ENCODE data around the gene SCN4B. TPM values are rescaled to one million over a fixed set of nuclear protein-coding genes. Genes with fewer than 3 reads are reported as not detected.

SCN4B gene
- total and polyA plus RNA-seq, 9 donors: 2.4 to 5.1 (median 4.0) TPM

DNA sequence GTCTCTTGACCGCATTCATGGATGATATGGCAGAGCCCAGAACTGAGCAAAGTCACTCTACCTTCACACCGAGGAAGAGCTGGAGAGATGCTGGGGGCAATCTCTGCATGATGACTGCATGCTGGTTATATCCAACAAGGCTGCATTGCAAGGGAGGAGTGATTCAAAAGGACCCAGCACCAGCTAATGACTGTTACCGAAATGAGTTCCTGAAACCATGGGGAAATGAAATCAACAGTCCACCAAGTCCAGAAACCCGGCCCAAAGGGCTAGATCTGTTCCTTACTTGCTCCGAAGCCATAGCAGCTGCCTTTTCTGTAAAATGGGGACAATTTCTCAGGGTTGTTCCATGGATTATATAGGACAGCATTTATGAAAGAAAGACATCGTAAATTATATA is 64.7 kb downstream of the SCN4B start:
- WGBS (ENCODE audit: insufficient coverage): 85% methylated on average over 2 of the region's 6 CpGs
- H3K4me3 ChIP-seq (ENCODE audit: low read length): no peak overlapping the region
- H3K4me1 ChIP-seq (ENCODE audit: control insufficient read depth, insufficient read depth, low read length): peaks cover 15% of the 10 kb centered on the region
- no peaks in the 10 kb centered on the region for H3K9me3 ChIP-seq (replicated peaks; ENCODE audit: control insufficient read depth, low read depth, low read length)
- H3K36me3 ChIP-seq (ENCODE audit: control insufficient read depth, insufficient read depth, low read length): no peaks in the 10 kb centered on the region
- H3K27me3 ChIP-seq (ENCODE audit: control insufficient read depth, insufficient read depth, low read length): peaks cover 21% of the 10 kb centered on the region
- H3K27ac ChIP-seq (ENCODE audit: low read length): peak overlapping the region; percentile 35
- peak; percentile 22 for DNase-seq

- DNase-seq: peak; percentile 61
- 47% methylated on average over 3 of the region's 5 CpGs for WGBS (ENCODE audit: insufficient coverage)
Observed at GRCh38 chr11:118086913-118087768, 65.5 kb downstream of the SCN4B start, which contains the start of gene SMIM35. Gene SMIM35 (minus strand): TSS chr11:118086963. CDS start chr11:118086757, 206 bp downstream.

DNA sequence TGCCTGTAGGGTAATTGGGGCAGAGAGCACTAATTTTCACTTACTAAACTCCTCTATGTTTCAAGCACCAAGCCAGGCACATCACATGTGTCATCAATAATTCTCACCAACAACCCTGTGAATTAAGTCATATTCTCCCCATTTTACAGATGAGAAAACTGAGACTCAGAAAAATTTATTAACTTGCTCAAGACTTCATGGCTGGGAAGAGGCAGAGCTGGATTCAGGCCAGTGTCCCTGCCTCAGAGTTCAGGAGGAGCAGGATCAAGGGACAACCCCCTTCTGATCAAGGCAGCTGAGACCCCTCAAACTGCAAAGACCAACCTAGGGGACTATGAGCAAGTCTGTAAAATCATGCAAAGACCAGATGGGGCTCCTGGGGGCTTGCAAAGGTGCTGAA is 68.0 kb downstream of the SCN4B start:
- Histone ChIP-seq H3K27me3 (ENCODE audit: control insufficient read depth, insufficient read depth, low read length) (peaks cover 22% of the 10 kb centered on the region), H3K4me1 (ENCODE audit: control insufficient read depth, insufficient read depth, low read length) (peaks cover 15% of the 10 kb centered on the region), H3K27ac (ENCODE audit: low read length) (peak overlapping the region; percentile 29), H3K9me3 (replicated peaks; ENCODE audit: control insufficient read depth, low read depth, low read length) (no peaks in the 10 kb centered on the region), H3K4me3 (ENCODE audit: low read length) (no peak overlapping the region), H3K36me3 (ENCODE audit: control insufficient read depth, insufficient read depth, low read length) (no peaks in the 10 kb centered on the region)
- no peak for DNase-seq

More at GRCh38 chr11:118086913-118087768, 65.5 kb downstream of the SCN4B start, which contains the start of gene SMIM35:
- Histone ChIP-seq H3K4me3 (ENCODE audit: low read length) (no peak within 1 kb of the TSS), H3K4me1 (ENCODE audit: control insufficient read depth, insufficient read depth, low read length) (peaks cover 15% of the 10 kb centered on the region), H3K9me3 (replicated peaks; ENCODE audit: control insufficient read depth, low read depth, low read length) (no peaks in the 10 kb centered on the region), H3K36me3 (ENCODE audit: control insufficient read depth, insufficient read depth, low read length) (no peaks in the 10 kb centered on the region), H3K27me3 (ENCODE audit: control insufficient read depth, insufficient read depth, low read length) (peaks cover 19% of the 10 kb centered on the region), H3K27ac (ENCODE audit: low read length) (peak within 1 kb of the TSS; percentile 13)

DNA sequence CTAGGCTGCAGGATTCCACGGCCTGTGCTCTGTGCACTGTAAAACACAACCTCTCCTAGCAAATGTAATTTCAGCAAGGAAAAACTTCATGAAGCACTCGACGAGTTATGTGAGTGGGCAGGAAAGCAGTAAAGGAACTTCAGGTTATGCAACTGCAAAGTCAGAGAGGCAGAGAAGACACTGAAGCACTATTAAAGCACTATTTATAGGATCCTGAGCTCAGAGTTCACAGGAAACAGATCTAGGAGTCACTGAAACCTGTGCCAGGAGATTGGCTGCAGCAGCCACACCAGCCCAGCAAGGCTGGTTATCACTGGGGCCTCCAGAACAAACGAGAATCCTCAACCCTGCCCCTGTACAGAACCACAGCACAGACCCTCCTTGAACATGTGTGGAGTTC is 68.4 kb downstream of the SCN4B start:
- Histone ChIP-seq H3K27ac (ENCODE audit: low read length) (peak overlapping the region; percentile 29), H3K4me3 (ENCODE audit: low read length) (no peak overlapping the region), H3K4me1 (ENCODE audit: control insufficient read depth, insufficient read depth, low read length) (peaks cover 15% of the 10 kb centered on the region), H3K36me3 (ENCODE audit: control insufficient read depth, insufficient read depth, low read length) (no peaks in the 10 kb centered on the region), H3K9me3 (replicated peaks; ENCODE audit: control insufficient read depth, low read depth, low read length) (no peaks in the 10 kb centered on the region), H3K27me3 (ENCODE audit: control insufficient read depth, insufficient read depth, low read length) (peaks cover 26% of the 10 kb centered on the region)
- DNase-seq: peak; percentile 61
- no CpG with 5 or more reads among the region's 4 CpGs for WGBS (ENCODE audit: insufficient coverage)

Other genes starting within 250 kb of the SCN4B start
- 0.09 TPM for gene TMPRSS13, start 223.4 kb downstream of the SCN4B start, total RNA-seq
- gene TMPRSS13, start 223.4 kb downstream of the SCN4B start, polyA plus RNA-seq (ENCODE audit: insufficient read depth in 1 of 8, insufficient read length in 8 of 8, low replicate concordance in 1 of 8): 1 to 10 TPM in 1 of 8 donors, under 1 TPM in 7; 0.05 to 1.1 (median 0.11) TPM
- gene IL10RA, start 166.4 kb downstream of the SCN4B start, total RNA-seq: 4.8 TPM
- gene IL10RA, start 166.4 kb downstream of the SCN4B start, polyA plus RNA-seq (ENCODE audit: insufficient read depth in 1 of 8, insufficient read length in 8 of 8, low replicate concordance in 1 of 8): 1 to 10 TPM; 2.9 to 7.8 (median 4.2) TPM
- gene TMPRSS4, start 75.7 kb downstream of the SCN4B start, total RNA-seq: not detected
- gene TMPRSS4, start 75.7 kb downstream of the SCN4B start, polyA plus RNA-seq (ENCODE audit: insufficient read depth in 1 of 8, insufficient read length in 8 of 8, low replicate concordance in 1 of 8): 1 to 10 TPM in 2 of 8 donors, under 1 TPM in 6; 0.07 to 5.2 (median 0.25) TPM
- gene SMIM35, start 65.9 kb downstream of the SCN4B start, total RNA-seq: under 0.01 TPM
- gene SMIM35, start 65.9 kb downstream of the SCN4B start, polyA plus RNA-seq (ENCODE audit: insufficient read depth in 1 of 8, insufficient read length in 8 of 8, low replicate concordance in 1 of 8): under 1 TPM; 0.04 to 0.47 (median 0.11) TPM
- 4.2 TPM for gene SCN2B, start 23.8 kb upstream of the SCN4B start, total RNA-seq
- gene SCN2B, start 23.8 kb upstream of the SCN4B start, polyA plus RNA-seq (ENCODE audit: insufficient read depth in 1 of 8, insufficient read length in 8 of 8, low replicate concordance in 1 of 8): 1 to 10 TPM; 2.1 to 5.4 (median 4.4) TPM
- 2.5 TPM for gene JAML, start 72.2 kb upstream of the SCN4B start, total RNA-seq
- gene JAML, start 72.2 kb upstream of the SCN4B start, polyA plus RNA-seq (ENCODE audit: insufficient read depth in 1 of 8, insufficient read length in 8 of 8, low replicate concordance in 1 of 8): 1 to 10 TPM; 1.2 to 5.3 (median 2.2) TPM
- gene MPZL3, start 99.5 kb upstream of the SCN4B start, total RNA-seq: 0.53 TPM
- gene MPZL3, start 99.5 kb upstream of the SCN4B start, polyA plus RNA-seq (ENCODE audit: insufficient read depth in 1 of 8, insufficient read length in 8 of 8, low replicate concordance in 1 of 8): 1 to 10 TPM in 2 of 8 donors, under 1 TPM in 6; 0.41 to 1.7 (median 0.77) TPM
- gene MPZL2, start 111.5 kb upstream of the SCN4B start, total RNA-seq: 0.40 TPM
- gene MPZL2, start 111.5 kb upstream of the SCN4B start, polyA plus RNA-seq (ENCODE audit: insufficient read depth in 1 of 8, insufficient read length in 8 of 8, low replicate concordance in 1 of 8): 1 to 10 TPM in 3 of 8 donors, under 1 TPM in 5; 0.54 to 6.9 (median 0.93) TPM
- gene CD3E, start 151.9 kb upstream of the SCN4B start, total RNA-seq: 0.13 TPM
- under 1 TPM; 0.25 to 0.64 (median 0.35) TPM for gene CD3E, start 151.9 kb upstream of the SCN4B start, polyA plus RNA-seq (ENCODE audit: insufficient read depth in 1 of 8, insufficient read length in 8 of 8, low replicate concordance in 1 of 8)
- gene CD3D, start 189.9 kb upstream of the SCN4B start, total RNA-seq: 0.18 TPM
- gene CD3D, start 189.9 kb upstream of the SCN4B start, polyA plus RNA-seq (ENCODE audit: insufficient read depth in 1 of 8, insufficient read length in 8 of 8, low replicate concordance in 1 of 8): under 1 TPM in 4 of 8 donors, not detected in 4; 0.29 to 0.74 (median 0.41) TPM
- 0.13 TPM for gene CD3G, start 191.5 kb upstream of the SCN4B start, total RNA-seq
- gene CD3G, start 191.5 kb upstream of the SCN4B start, polyA plus RNA-seq (ENCODE audit: insufficient read depth in 1 of 8, insufficient read length in 8 of 8, low replicate concordance in 1 of 8): under 1 TPM in 7 of 8 donors, not detected in 1; 0.04 to 0.37 (median 0.13) TPM
- 27.3 TPM for gene UBE4A, start 206.8 kb upstream of the SCN4B start, total RNA-seq
- 10 to 100 TPM; 15.5 to 23.6 (median 18.3) TPM for gene UBE4A, start 206.8 kb upstream of the SCN4B start, polyA plus RNA-seq (ENCODE audit: insufficient read depth in 1 of 8, insufficient read length in 8 of 8, low replicate concordance in 1 of 8)
- gene ATP5MG, start 248.8 kb upstream of the SCN4B start, total RNA-seq: 256 TPM
- gene ATP5MG, start 248.8 kb upstream of the SCN4B start, polyA plus RNA-seq (ENCODE audit: insufficient read depth in 1 of 8, insufficient read length in 8 of 8, low replicate concordance in 1 of 8): 100 to 1,000 TPM; 384 to 442 (median 421) TPM